HPDE6-E6E7 (cell line): ENCODE data around the gene QSOX1.
A peak's percentile ranks its signal among the peaks of the same experiment; 100 is the strongest.
"Not testable (repeated sequence)": the region's sequence is repeated elsewhere in the genome, so short reads cannot be mapped to it uniquely, and the experiment has no call there.

ENCODE experiments used
- DNase-seq: peaks from one replicate; pipeline ENCODE4 v3.0.0; 2011; ENCODE audit warnings: missing footprints; ENCODE audit errors: extremely low spot score

QSOX1 gene, protein sequence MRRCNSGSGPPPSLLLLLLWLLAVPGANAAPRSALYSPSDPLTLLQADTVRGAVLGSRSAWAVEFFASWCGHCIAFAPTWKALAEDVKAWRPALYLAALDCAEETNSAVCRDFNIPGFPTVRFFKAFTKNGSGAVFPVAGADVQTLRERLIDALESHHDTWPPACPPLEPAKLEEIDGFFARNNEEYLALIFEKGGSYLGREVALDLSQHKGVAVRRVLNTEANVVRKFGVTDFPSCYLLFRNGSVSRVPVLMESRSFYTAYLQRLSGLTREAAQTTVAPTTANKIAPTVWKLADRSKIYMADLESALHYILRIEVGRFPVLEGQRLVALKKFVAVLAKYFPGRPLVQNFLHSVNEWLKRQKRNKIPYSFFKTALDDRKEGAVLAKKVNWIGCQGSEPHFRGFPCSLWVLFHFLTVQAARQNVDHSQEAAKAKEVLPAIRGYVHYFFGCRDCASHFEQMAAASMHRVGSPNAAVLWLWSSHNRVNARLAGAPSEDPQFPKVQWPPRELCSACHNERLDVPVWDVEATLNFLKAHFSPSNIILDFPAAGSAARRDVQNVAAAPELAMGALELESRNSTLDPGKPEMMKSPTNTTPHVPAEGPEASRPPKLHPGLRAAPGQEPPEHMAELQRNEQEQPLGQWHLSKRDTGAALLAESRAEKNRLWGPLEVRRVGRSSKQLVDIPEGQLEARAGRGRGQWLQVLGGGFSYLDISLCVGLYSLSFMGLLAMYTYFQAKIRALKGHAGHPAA

DNA sequence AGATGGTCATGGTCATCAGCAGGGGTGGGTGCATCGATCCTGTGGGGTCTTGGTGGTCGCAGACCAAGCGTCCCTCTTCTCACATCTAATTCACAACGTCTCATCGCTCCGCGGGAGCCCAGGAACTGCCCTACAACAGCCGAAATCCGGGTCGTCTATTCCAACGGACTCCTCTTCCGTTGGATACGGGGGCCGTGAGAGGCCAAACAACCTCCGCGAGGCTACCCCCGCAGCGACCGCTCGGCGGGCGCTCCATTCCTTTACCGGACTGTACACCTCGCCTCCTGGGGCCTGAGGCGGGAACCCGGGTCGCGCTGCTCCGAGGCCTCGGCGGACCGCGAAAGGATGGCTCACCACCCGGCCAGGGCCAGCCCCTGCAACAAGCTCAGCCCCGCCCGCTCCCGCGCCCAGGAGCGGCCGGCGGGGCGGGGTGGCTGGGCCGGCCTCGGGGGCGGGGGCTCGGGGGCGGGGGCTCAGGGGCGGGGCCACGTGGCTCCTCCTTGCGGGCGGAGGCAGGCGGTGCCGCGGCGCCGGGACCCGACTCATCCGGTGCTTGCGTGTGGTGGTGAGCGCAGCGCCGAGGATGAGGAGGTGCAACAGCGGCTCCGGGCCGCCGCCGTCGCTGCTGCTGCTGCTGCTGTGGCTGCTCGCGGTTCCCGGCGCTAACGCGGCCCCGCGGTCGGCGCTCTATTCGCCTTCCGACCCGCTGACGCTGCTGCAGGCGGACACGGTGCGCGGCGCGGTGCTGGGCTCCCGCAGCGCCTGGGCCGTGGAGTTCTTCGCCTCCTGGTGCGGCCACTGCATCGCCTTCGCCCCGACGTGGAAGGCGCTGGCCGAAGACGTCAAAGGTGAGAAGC lies at the start of gene QSOX1:
QSOX1 (plus strand) TSS at position 545 of the 857 bp plus-strand sequence; CDS start at position 584, 39 bp downstream.
- DNase-seq: peak; percentile 91

DNA sequence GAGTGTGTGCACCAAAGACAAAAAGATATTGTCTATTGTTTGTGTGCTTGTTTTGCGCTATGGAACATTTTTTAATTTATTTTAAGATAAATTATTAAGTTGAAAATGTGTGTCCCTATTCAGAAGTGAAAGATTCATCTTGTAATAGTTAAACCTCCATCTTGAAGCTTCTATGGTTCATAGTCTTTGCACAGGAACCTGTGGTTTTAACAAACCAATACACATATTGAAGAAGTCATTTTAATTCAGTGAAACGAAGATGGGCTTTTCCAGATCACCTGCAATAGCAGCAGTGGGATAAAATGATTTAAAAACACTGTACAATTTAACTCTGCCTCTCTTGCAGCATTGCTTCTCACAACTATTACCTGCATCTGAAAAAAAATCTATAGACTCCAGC lies 42.6 kb upstream of the QSOX1 start:
- DNase-seq: no peak

DNA sequence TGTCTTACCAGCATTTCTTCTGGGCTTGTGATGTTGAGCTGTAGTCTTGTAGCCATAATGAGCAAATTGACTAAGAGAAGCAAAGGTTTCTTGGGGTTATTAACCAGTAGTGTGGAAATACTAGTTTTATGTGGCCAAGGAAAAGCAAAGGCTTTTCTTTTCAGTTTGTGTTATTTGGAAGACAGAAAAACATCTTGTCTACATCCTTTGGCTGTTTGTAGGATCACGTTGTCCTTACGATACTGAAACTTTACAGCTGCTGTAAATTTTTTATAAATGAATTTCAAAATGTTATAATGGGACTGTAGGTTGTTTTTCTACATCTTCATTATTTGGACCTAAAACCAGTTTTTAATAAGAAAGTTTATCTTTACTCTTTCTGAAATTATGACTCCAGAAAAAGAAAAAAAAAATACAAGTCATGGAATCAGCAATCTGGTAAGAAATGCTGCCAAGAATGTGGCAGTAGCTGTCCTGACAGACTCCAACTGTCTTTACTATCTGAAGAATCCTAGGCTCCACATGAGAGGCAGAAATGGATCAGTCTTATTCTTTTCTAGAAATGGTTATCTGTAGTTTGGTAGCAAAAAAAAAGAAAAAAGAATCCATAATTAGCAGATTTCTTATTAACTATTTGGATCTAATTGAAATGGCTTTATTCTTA lies 41.6 kb upstream of the QSOX1 start:
- DNase-seq: no peak

- no peak for DNase-seq
These were observed 40.2 kb upstream of the QSOX1 start for GRCh38 chr1:180114396-180114945.

DNA sequence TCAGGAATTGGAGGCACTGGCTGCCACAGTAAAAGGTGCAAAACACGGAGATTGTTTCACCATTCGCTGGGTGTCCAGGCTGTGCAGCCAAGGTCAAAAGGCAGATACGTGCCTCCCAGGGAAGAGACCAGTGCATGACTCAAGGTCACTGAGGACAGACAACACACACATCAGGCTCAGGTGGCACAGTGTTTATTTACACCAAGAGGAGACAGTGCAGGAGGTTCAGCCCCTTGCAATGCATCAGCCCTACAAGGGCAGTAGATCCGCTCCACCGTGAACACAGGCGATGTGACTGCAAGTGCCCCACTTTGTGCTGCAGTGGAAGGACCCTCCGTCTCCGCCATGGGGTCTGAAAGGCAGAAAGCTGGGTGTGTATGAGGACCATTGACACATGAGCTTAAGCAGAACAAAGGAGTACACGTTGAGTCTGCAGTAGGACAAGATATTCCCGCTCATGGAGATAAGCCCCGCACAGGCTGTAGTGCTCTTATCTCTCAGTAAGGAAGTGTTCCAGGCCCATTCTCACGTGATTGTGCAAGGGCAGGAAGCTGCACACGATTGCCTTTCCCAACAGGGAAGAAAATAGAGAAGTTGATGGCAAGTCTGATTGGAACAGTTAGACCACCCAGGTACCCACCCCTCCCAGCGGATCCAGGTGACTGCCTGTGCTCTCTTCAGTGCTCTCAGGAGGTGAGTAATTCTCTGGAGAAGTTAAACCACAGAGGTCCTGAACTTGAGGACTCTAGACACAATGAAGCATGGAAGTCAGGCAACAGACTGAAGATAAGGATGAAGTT lies 37.5 kb upstream of the QSOX1 start:
- no peak for DNase-seq

DNA sequence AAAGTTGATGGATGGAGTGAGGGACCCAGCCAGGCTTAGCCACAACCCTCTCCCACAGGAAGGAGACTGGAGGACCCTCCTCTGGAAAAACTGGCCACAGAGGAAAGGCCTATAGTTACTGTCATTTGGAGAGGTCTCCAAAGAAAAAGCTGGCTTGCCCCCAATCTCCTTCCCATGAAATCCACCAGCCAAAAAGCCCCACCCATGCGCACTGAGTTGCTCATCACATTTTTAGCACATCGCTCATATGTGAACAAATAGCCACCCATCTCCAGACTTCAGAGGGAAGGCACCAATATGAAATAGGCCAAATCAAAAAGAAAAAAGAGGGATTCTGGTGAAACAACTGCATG lies 36.9 kb upstream of the QSOX1 start:
- no peak for DNase-seq

DNA sequence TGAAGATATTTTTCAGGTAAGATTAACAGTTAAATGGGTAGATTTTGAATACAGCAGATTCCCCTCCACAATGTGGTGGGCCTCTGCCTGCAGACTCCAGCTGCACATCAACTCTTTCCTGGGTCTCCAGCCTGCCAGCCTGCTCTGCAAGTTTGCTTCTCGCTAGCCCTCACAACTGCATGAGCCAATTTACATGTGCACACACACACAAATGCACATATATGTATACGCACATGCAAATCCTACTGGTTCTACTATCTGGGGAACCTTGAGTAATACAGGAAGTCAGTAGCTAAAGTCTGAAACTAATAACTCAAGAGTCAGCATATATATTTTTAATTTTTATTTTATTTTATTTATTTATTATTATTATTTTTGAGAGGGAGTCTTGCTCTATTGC lies 34.8 kb upstream of the QSOX1 start:
- no peak for DNase-seq

- DNase-seq: peak; percentile 35
These were observed 31.2 kb upstream of the QSOX1 start for GRCh38 chr1:180123463-180123936.

- DNase-seq: no peak
These were observed 24.0 kb upstream of the QSOX1 start for GRCh38 chr1:180130651-180131050.

DNA sequence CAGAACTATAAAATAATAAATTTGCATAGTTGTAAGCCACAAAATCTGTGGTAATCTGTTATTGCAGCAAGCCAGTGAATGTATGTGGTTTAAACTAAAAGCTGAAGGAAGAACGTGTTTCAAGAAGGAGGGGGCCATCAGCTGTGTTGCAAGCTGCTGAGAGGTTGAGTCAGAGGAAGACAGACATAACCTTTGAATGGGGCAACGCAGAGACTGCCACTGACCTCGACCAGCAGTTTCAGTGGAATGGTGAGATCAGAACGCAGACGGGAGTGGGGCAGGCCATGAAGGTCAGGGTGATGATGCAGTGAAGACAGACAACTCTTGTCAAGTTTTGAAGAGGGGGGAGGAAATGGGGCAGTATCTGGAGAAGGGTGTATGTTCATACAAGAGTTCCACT lies 23.2 kb upstream of the QSOX1 start:
- peak; percentile 66 for DNase-seq

- DNase-seq: no peak
These were observed 21.5 kb upstream of the QSOX1 start for GRCh38 chr1:180133193-180133592.

- DNase-seq: not testable (repeated sequence)
These were observed 21.0 kb upstream of the QSOX1 start for GRCh38 chr1:180133688-180134087.

- no peak for DNase-seq
These were observed 19.1 kb upstream of the QSOX1 start for GRCh38 chr1:180135535-180135934.

DNA sequence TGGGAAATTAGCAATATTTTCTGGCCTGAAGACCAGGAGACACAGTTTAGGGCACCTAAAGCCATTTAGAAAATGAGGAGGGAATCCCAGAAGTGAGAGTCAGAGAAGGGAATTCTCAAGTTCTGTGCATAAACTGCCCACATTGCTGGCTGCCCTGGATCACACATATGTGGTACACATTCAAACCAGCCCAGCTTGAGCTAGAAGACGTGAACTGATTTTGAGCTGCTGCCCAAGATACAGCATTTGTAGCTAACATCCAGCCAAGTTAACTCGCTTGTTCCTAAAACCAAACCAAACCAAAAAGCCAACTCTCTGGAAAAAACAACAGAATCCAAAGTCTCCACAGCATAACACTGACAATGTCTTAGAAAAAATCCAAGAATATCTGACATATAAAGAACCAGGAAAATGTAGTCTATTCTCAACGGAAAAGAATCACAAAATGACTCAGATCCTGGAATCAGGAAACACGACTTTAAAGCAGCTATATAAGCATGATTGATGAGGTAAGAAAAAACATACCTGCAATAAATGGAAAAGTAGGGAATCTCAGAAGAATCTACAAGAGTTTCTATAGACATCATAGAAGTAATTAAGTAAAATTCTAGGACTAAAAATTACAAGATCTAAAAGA lies 18.2 kb upstream of the QSOX1 start:
- no peak for DNase-seq

DNA sequence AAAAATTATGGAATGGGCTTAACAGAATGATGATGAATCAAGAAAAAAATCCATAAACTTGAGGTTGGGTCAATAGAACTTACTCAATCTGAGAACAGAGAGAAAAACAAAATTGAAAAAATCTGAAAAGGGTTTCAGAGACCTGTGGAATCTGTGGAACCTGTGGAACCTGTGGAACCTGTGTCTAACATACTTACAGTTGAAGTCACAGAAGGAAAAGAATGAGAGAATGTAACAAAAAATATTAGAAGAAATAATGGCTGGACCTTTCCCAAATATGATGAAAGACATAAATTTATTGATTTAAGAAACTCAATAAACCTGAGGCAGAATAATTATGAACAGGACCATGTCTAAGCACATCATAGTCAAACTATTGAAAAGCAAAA lies 17.7 kb upstream of the QSOX1 start:
- DNase-seq: no peak

GRCh38 chr1:180137776-180138175 lies 16.9 kb upstream of the QSOX1 start:
- DNase-seq: no peak

DNA sequence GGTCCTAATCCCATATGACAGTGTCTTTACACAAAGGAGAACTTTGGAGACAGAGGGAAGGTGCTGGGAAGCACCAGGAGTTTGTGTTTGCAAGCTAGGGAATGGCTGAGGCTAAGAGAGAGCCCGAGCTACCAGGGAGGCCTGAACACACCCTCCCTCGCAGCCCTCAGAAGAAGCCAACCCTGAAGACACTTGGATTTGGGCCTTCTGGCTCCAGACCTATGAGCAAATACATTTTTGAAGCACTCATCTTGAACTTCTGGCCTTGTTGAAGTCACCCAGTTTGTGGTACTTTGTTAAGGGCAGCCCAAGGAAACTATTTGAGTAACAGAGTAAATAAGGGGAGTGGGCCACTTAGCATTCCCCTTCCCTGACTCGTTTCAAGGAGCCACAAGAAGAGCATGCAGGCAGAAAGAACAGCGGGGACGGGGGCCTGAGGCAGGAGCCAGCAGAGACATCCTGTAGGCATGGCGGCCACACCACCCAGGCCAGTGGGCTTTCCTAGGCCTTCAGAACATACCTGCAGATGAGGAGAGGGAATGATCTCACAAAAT lies 13.2 kb upstream of the QSOX1 start:
- DNase-seq: no peak

DNA sequence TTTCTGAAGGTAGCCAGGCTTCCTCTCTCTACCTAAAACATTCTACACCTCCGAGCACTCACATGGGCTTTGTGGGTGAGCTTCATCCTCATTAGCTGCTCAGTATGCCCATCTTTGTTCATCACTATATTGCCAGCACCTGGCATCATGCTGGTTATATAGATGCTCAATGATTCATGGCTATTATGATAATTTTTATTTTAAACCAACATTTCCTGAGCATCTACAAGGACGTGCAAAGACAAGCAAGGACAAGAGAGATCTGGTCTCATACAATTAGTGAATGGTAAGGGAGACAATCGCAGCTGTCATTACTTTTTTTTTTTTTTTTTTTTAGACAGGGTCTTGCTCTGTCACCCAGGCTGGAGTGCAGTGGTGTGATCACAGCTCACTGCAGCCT lies 11.3 kb upstream of the QSOX1 start:
- DNase-seq: no peak

DNA sequence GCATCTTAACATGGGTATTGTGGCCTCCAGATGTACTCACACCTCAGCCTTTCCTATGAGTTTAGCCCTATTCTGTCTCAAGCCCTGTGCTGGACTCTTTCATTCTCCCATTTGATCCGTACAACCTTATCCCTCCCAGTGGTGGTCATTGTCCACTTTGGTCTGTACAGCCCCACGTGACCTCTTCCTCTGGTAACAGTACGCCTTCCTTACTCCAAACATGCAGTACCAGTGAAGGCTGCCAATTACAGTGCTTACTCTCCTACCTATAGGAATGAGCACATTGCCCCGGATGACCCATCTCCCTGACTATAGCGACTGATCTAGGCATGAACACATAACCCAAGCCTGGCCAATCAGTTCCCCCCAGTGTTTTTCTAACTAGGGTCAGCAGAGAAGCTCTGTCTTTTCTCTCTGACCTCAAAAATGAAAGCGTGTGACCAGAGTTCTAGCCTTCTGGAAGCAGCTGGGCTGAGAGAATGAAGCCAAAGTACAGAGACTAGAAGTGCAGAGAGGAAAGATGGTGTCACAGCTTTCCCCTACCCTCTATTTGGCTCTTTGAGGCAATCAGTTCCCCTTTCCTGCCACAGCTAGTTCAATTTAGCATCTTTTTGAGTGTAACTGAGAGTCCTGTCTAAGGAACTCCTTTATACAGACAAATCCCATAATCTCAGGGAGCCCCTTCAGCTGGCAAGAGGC lies 9.9 kb upstream of the QSOX1 start:
- DNase-seq: no peak
